HepG2 (cell line): ENCODE results near the gene FBXO8. TPM values are rescaled to one million over a fixed set of nuclear protein-coding genes. Genes with fewer than 3 reads are reported as not detected.

ENCODE experiments used
- ATAC-seq: fragments of 200-7000 bp; cut with Tn5 transposase; 3 replicates; pipeline ENCODE4 v1.9.1; 2020; ENCODE audit warnings: mild to moderate bottlenecking, moderate library complexity
- BruUV-seq: library from RNA; stranded (reverse); fragments of 400-500 nt; replicated peaks from 2 replicates; lab custom pipeline; 2021; lab: Mats Ljungman, UMichigan
- CTCF ChIA-PET: fragments of 300-600 bp; formaldehyde crosslinking; extraction: SDS; loops from one replicate; lab custom pipeline; 2021; ENCODE audit warnings: low total read pairs, inconsistent platforms, low intra/inter-chr PET ratio; lab: Yijun Ruan, JAX
- POLR2A ChIA-PET: fragments of 350-600 bp; sonication (Branson Sonifier 250); formaldehyde crosslinking; loops from one replicate; lab custom pipeline; 2020; ENCODE audit warnings: antibody characterized with exemption, inconsistent platforms; lab: Yijun Ruan, JAX
- DNase-seq: peaks from one replicate; pipeline ENCODE4 v3.0.0-alpha.2; 2015; ENCODE audit warnings: low spot score
- FAIRE-seq: peaks from 3 replicates; lab custom pipeline; 2011; peaks lifted over from hg19 to GRCh38; lab: Jason Lieb, UNC
- H2AFZ ChIP-seq: one replicate; pipeline ENCODE4 v1.6.1; 2011; ENCODE audit warnings: low read length, inconsistent platforms
- H3K27ac ChIP-seq: fragments of 300-600 bp; 3 replicates; pipeline ENCODE4 v1.8.0; 2011; ENCODE audit warnings: mixed run types, mild to moderate bottlenecking, mixed read lengths, low read length, inconsistent platforms; ENCODE audit not compliant: insufficient read depth; ENCODE audit errors: extremely low read length
- H3K27me3 ChIP-seq, 2 experiments: fragments of 200-600 bp in 1 of 2; 2 replicates in 1 of 2; 3 replicates in 1 of 2; pipeline versions ENCODE4 v1.6.0 to v1.8.0; 2011; ENCODE audit warnings: low read length in 2 of 2, mild to moderate bottlenecking in 2 of 2, moderate library complexity in 2 of 2, inconsistent platforms in 1 of 2; ENCODE audit not compliant: insufficient read depth in 2 of 2, control insufficient read depth in 1 of 2
- H3K36me3 ChIP-seq, 2 experiments: fragments of 200-600 bp in 1 of 2; replicated peaks in 1 of 2; 2 replicates in 1 of 2; 3 replicates in 1 of 2; pipeline versions ENCODE4 v1.5.1 to v1.8.0; 2011; ENCODE audit warnings: low read length in 2 of 2, inconsistent platforms in 1 of 2; ENCODE audit not compliant: insufficient read depth in 2 of 2, control insufficient read depth in 1 of 2
- H3K4me1 ChIP-seq: 2 replicates; pipeline ENCODE4 v1.5.1; 2012; ENCODE audit warnings: low read length, inconsistent platforms; ENCODE audit not compliant: insufficient read depth
- H3K4me2 ChIP-seq: 2 replicates; pipeline ENCODE4 v1.6.0; 2011; ENCODE audit warnings: low read depth, low read length, inconsistent platforms
- H3K4me3 ChIP-seq, 3 experiments: fragments of 200-600 bp in 1 of 3; sonication (generic), shearing (Covaris generic) in 1 of 3; replicated peaks in 1 of 3; 2 replicates each; pipeline ENCODE4 v1.5.1; 2011 to 2016; ENCODE audit warnings: low read length in 3 of 3, inconsistent platforms in 2 of 3, low read depth in 2 of 3, mild to moderate bottlenecking in 2 of 3, control low read depth in 1 of 3, mixed read lengths in 1 of 3; ENCODE audit not compliant: insufficient read depth in 1 of 3
- H3K79me2 ChIP-seq: one replicate; pipeline ENCODE4 v1.6.1; 2011; ENCODE audit warnings: low read length, inconsistent platforms; ENCODE audit not compliant: insufficient read depth
- H3K9ac ChIP-seq: 2 replicates; pipeline ENCODE4 v1.6.0; 2011; ENCODE audit warnings: mild to moderate bottlenecking, low read depth, low read length, inconsistent platforms; ENCODE audit not compliant: insufficient read depth
- H3K9me3 ChIP-seq: 2 replicates; pipeline ENCODE4 v1.5.1; 2012; ENCODE audit warnings: mild to moderate bottlenecking, low read length
- H4K20me1 ChIP-seq: 2 replicates; pipeline ENCODE4 v1.6.0; 2011; ENCODE audit warnings: inconsistent platforms, mild to moderate bottlenecking, low read length, moderate library complexity; ENCODE audit not compliant: insufficient read depth
- HDAC2 ChIP-seq: sonication (generic); formaldehyde crosslinking; IDR thresholded peaks from 2 replicates; pipeline ENCODE4 v1.4.0; 2020; ENCODE audit warnings: missing genetic modification reagents
- NFE2L1 ChIP-seq: sonication (generic); formaldehyde crosslinking; IDR thresholded peaks from 2 replicates; pipeline ENCODE4 v1.4.0; 2020; ENCODE audit warnings: missing genetic modification reagents, mild to moderate bottlenecking, borderline replicate concordance
- ZFP82 ChIP-seq: sonication (generic); formaldehyde crosslinking; IDR thresholded peaks from 2 replicates; pipeline ENCODE4 v1.5.1; 2020; ENCODE audit warnings: mild to moderate bottlenecking, missing genetic modification reagents, borderline replicate concordance
- WGBS: methylation state at CpG from one replicate; pipeline ENCODE4 v1.1.6; 2017; ENCODE audit warnings: low lambda C conversion rate; 5-methylcytosine and 5-hydroxymethylcytosine counted together
- in situ Hi-C: cut with HindIII; loops from 2 replicates; pipeline ENCODE4 v1.10.0; 2017; ENCODE audit warnings: low pct_unique_long_range_greater_than_20kb; ENCODE audit not compliant: extremely low pct_ligation_motif_present
- intact Hi-C: fragments of 100-400 bp; cut with micrococcal nuclease; formaldehyde crosslinking; loops from one replicate; pipeline ENCODE4 v1.10.0; 2022; ENCODE audit not compliant: unreplicated experiment
- polyA plus RNA-seq, 8 experiments: library from polyadenylated mRNA; depleted of rRNA in 3 of 8; stranded (reverse) in 7 of 8; unstranded in 1 of 8; fragments of >200 nt; fragmentation: Illumina TruSeq in 4 of 8; extraction: Trizol in 4 of 8; gene quantifications; 2 replicates each; pipeline versions ENCODE4 v1.2.1 to v1.2.3, GENCODE V29; 2011 to 2016; ENCODE audit warnings: low read depth in 4 of 8, missing spikeins in 1 of 8, mixed read lengths in 1 of 8; ENCODE audit not compliant: insufficient read depth in 1 of 8
- total RNA-seq, 5 experiments: library from RNA; depleted of rRNA; stranded (reverse); fragments of >200 nt; fragmentation: Illumina TruSeq; extraction: Trizol; gene quantifications; 2 replicates each; pipeline ENCODE4 v1.2.3, GENCODE V29; 2016; ENCODE audit warnings: low read depth in 1 of 5
- TF ChIP-seq, protein P1 (sequence below): IDR thresholded peaks from 2 replicates; pipeline ENCODE4 v1.6.1; 2016; ENCODE audit warnings: missing compliant biosample characterization, missing genetic modification reagents, borderline replicate concordance

Gene FBXO8
- total and polyA plus RNA-seq, 2 of the 13 experiments (the other 11 are each of a cell fraction or from before 2014, with no cell fraction given) = 11.7 to 15.2 TPM

DNA sequence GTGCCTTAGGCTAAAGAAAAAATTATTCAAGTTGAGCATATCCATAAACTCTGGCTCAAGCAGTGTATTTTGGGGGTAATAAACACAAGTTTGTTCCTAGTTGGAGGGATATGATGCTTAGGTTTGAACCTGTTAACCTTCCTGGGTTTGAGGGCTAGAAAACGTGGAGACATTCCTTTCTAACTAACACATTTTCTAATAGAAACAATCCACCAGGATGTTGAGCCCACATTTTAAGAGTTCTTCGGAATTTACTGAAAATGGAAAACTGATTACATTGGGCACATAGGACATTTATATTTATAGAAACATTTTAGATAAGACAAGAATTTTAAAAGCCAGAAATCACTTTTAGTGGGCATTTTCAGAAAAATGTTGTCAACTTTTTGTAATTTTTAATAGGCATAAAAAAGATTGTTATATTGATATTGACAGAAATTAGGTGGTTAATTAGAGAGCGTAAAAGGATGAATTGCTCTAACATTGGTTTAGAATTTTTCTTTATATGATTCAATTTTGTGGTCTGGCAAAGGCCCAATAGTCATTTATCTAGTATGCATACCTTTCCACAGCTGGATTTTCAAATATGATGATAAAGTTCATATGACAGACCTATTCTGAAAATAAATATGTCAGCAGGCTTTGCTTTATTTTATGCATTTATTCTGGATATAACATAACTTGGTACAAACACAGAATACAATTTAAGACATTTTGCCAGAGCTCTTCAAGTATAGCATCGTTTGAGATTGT, 49.5 kb upstream of the FBXO8 start:
- CTCF ChIA-PET = no interaction called here
- TF ChIP-seq, protein P1, sequence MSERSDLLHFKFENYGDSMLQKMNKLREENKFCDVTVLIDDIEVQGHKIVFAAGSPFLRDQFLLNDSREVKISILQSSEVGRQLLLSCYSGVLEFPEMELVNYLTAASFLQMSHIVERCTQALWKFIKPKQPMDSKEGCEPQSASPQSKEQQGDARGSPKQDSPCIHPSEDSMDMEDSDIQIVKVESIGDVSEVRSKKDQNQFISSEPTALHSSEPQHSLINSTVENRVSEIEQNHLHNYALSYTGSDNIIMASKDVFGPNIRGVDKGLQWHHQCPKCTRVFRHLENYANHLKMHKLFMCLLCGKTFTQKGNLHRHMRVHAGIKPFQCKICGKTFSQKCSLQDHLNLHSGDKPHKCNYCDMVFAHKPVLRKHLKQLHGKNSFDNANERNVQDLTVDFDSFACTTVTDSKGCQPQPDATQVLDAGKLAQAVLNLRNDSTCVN (CRISPR knock-in tag) = no peak
- no peak for TF ChIP-seq HDAC2
- FAIRE-seq (no peak), DNase-seq (no peak), ATAC-seq (no peak)
- Histone ChIP-seq H3K4me1 (no peaks in the 10 kb centered on the region), H3K4me3 (no peak overlapping the region), H3K4me2 (no peak overlapping the region), H3K9me3 (no peaks in the 10 kb centered on the region), H3K79me2 (no peaks in the 10 kb centered on the region), H3K27me3 (no peaks in the 10 kb centered on the region), H2AFZ (no peak overlapping the region), H3K27ac (no peak overlapping the region), H3K36me3 (no peaks in the 10 kb centered on the region), H4K20me1 (no peaks in the 10 kb centered on the region), H3K9ac (no peak overlapping the region)
- intact Hi-C loops = no loop called here
- in situ Hi-C loops = no loop called here
- POLR2A ChIA-PET = no interaction called here
- no TSS peak for BruUV-seq
- WGBS = 30% methylated on average over 4 of the region's 4 CpGs

DNA sequence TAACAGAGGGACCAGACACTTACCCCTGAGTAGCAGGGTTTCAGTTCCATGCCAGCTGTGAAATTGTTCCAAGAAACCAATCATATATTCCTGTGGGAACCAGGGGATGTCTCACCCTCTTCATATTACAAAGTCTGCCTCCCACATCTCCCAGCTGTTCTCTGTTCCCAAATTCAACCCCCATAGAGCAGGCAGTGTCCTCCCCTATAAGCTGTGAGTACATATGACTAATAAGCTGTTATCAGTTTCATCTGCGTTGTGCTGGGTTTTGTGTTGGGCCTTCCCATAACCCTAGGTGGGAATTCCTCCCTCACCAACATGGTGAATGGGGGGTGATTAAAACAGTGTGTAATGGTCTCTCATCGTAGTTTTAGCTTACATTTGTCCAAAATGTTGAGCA, 41.3 kb upstream of the FBXO8 start:
- H3K4me1 ChIP-seq = no peaks in the 10 kb centered on the region
- no peaks in the 10 kb centered on the region for H3K9me3 ChIP-seq
- intact Hi-C loops (no loop called here), in situ Hi-C loops (loop anchor here (5.0 kb wide), 1 partner anchor 97 kb away; no protein-coding TSS in a partner anchor)
- TF ChIP-seq ZFP82 (no peak), NFE2L1 (no peak)
- no peak overlapping the region for H2AFZ ChIP-seq
- H3K36me3 ChIP-seq = no peaks in the 10 kb centered on the region
- no TSS peak for BruUV-seq
- ChIA-PET CTCF (no interaction called here), POLR2A (no interaction called here)
- no peaks in the 10 kb centered on the region for H4K20me1 ChIP-seq
- no peak overlapping the region for H3K4me3 ChIP-seq
- H3K27ac ChIP-seq = no peak overlapping the region
- WGBS = 20% methylated on average over 2 of the region's 2 CpGs
- H3K79me2 ChIP-seq = no peaks in the 10 kb centered on the region
- no peak for ATAC-seq
- no peak overlapping the region for H3K4me2 ChIP-seq
- no peak for DNase-seq
- FAIRE-seq = no peak
- no peak overlapping the region for H3K9ac ChIP-seq
- H3K27me3 ChIP-seq = no peaks in the 10 kb centered on the region
